ENCODE results near the gene PAPPA2.
A peak's percentile ranks its signal among the peaks of the same experiment; 100 is the strongest.

The PAPPA2 gene

GRCh38 chr1:176670853-176671252 is 207.9 kb downstream of the PAPPA2 start:
- DNase-seq (ENCODE audit: extremely low read depth, low read depth) = no peak
- TF ChIP-seq CTCF (IDR thresholded peaks at IDR 0.05; ENCODE audit: low read depth, low read length, missing control alignments) = no peak
- H3K4me3 ChIP-seq (replicated peaks; ENCODE audit: low read depth, low read length) = no peak overlapping the region

GRCh38 chr1:176682830-176683535 is 220.0 kb downstream of the PAPPA2 start:
- no peak for DNase-seq (ENCODE audit: extremely low read depth, low read depth)
- no peak overlapping the region for H3K4me3 ChIP-seq (replicated peaks; ENCODE audit: low read depth, low read length)
- TF ChIP-seq CTCF (IDR thresholded peaks at IDR 0.05; ENCODE audit: low read depth, low read length, missing control alignments) = no peak

GRCh38 chr1:176691251-176692228 is 228.6 kb downstream of the PAPPA2 start:
- DNase-seq (ENCODE audit: extremely low read depth, low read depth) = peak; percentile 29
- peak; percentile 75 for TF ChIP-seq CTCF (IDR thresholded peaks at IDR 0.05; ENCODE audit: low read depth, low read length, missing control alignments)
- no peak overlapping the region for H3K4me3 ChIP-seq (replicated peaks; ENCODE audit: low read depth, low read length)

- TF ChIP-seq CTCF (IDR thresholded peaks at IDR 0.05; ENCODE audit: low read depth, low read length, missing control alignments) = no peak
- no peak overlapping the region for H3K4me3 ChIP-seq (replicated peaks; ENCODE audit: low read depth, low read length)
- DNase-seq (ENCODE audit: extremely low read depth, low read depth) = no peak
These were observed 229.5 kb downstream of the PAPPA2 start for GRCh38 chr1:176692431-176692830.

GRCh38 chr1:176692988-176693696 is 230.2 kb downstream of the PAPPA2 start:
- no peak for TF ChIP-seq CTCF (IDR thresholded peaks at IDR 0.05; ENCODE audit: low read depth, low read length, missing control alignments)
- no peak overlapping the region for H3K4me3 ChIP-seq (replicated peaks; ENCODE audit: low read depth, low read length)
- DNase-seq (ENCODE audit: extremely low read depth, low read depth) = no peak

GRCh38 chr1:176693697-176694329 is 230.8 kb downstream of the PAPPA2 start:
- no peak overlapping the region for H3K4me3 ChIP-seq (replicated peaks; ENCODE audit: low read depth, low read length)
- TF ChIP-seq CTCF (IDR thresholded peaks at IDR 0.05; ENCODE audit: low read depth, low read length, missing control alignments) = no peak
- DNase-seq (ENCODE audit: extremely low read depth, low read depth) = no peak

All from HFF-Myc (cell line).